ENCODE results near the gene PEX5L.
"Not testable (repeated sequence)": the region's sequence is repeated elsewhere in the genome, so short reads cannot be mapped to it uniquely, and the experiment has no call there.

The PEX5L gene

GRCh38 chr3:179811321-179812095 lies 225.2 kb downstream of the PEX5L start:
- intact Hi-C loops (cut with micrococcal nuclease) = no loop called here
- Mint-ChIP-seq H3K4me3 (no peak overlapping the region), H3K27me3 (no peaks in the 10 kb centered on the region), H3K36me3 (ENCODE audit: low read depth) (no peaks in the 10 kb centered on the region), H3K9me3 (no peaks in the 10 kb centered on the region), H3K27ac (no peak overlapping the region), H3K4me1 (ENCODE audit: low read depth) (no peaks in the 10 kb centered on the region)

DNA sequence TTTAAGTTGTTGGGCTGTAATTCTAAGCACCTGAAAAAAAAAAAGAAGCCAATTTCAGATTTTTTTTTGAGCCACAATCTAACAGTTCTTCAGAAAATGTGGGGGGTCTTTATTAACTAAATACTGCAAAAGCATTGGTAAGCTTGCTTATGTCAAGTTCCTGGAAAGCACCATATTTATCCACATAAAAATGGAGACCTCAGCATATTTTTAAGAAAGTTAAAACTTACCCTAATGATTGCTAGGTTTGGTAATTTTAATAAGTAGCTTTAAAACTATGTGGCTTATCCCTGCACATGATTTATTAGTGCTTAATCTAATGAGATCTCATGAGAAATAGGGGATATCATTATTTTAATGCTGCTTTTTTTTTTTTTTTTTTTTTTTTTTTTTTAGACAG lies 227.1 kb downstream of the PEX5L start:
- H3K9me3 Mint-ChIP-seq = no peaks in the 10 kb centered on the region
- peaks cover under 1% of the 10 kb centered on the region for H3K27me3 Mint-ChIP-seq
- no peaks in the 10 kb centered on the region for H3K36me3 Mint-ChIP-seq (ENCODE audit: low read depth)
- intact Hi-C loops (cut with micrococcal nuclease) = no loop called here
- no peaks in the 10 kb centered on the region for H3K4me1 Mint-ChIP-seq (ENCODE audit: low read depth)
- H3K27ac Mint-ChIP-seq = no peak overlapping the region
- no peak overlapping the region for H3K4me3 Mint-ChIP-seq

DNA sequence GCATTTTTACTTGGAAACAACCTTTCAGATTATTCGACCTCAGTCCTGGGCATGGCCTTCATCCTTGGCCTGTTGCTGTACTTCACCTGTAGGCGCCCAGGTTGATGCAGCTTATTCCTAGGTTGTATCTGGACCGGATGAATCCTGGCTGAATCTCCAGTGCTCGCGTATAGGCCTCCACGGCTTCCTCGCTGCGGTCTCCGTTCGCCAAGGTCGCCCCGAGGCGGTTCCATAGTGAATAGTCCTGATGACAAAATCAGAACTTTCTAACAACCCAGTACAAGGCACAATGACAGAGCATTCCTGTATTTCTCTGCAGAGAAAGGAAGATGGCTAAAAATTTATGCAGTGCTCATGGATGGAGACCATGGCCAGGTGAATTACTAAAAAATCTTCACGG lies 229.1 kb downstream of the PEX5L start:
- no peaks in the 10 kb centered on the region for H3K4me1 Mint-ChIP-seq (ENCODE audit: low read depth)
- H3K36me3 Mint-ChIP-seq (ENCODE audit: low read depth) = no peaks in the 10 kb centered on the region
- no peak overlapping the region for H3K4me3 Mint-ChIP-seq
- H3K9me3 Mint-ChIP-seq = no peaks in the 10 kb centered on the region
- H3K27ac Mint-ChIP-seq = no peak overlapping the region
- H3K27me3 Mint-ChIP-seq = peaks cover 3% of the 10 kb centered on the region
- intact Hi-C loops (cut with micrococcal nuclease) = no loop called here

- H3K27me3 Mint-ChIP-seq = peaks cover 3% of the 10 kb centered on the region
- intact Hi-C loops (cut with micrococcal nuclease) = no loop called here
Observed at GRCh38 chr3:179806177-179806576, 230.6 kb downstream of the PEX5L start.

GRCh38 chr3:179801856-179802255 lies 234.9 kb downstream of the PEX5L start:
- Mint-ChIP-seq H3K27me3 (peaks cover 3% of the 10 kb centered on the region), H3K36me3 (ENCODE audit: low read depth) (no peaks in the 10 kb centered on the region), H3K9me3 (no peaks in the 10 kb centered on the region), H3K4me1 (ENCODE audit: low read depth) (no peaks in the 10 kb centered on the region), H3K27ac (no peak overlapping the region), H3K4me3 (no peak overlapping the region)
- intact Hi-C loops (cut with micrococcal nuclease) = no loop called here

More at GRCh38 chr3:179806177-179806576, 230.6 kb downstream of the PEX5L start:
- H3K9me3 Mint-ChIP-seq = no peaks in the 10 kb centered on the region
- H3K4me1 Mint-ChIP-seq (ENCODE audit: low read depth) = no peaks in the 10 kb centered on the region
- no peak overlapping the region for H3K27ac Mint-ChIP-seq
- no peak overlapping the region for H3K4me3 Mint-ChIP-seq
- H3K36me3 Mint-ChIP-seq (ENCODE audit: low read depth) = no peaks in the 10 kb centered on the region

DNA sequence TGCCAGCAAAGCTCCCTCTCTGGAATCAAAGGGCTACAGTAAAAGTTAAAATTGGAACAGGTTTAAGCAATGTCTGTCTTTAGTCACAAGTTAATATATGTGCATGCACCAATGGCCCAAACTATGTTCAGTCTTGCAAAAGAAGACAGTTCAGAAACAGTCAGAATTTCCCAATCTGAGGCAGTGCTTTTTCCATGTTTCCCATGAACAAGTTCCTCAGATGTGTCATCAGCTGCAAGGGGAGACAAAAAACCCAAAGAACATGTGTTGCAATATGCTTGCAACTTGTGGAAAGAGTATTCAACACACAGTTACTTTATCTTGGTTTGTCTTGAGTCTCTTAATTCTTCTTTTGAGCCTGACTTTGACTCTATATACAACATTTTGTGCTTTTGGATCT lies 235.5 kb downstream of the PEX5L start:
- intact Hi-C loops (cut with micrococcal nuclease) = no loop called here
- H3K36me3 Mint-ChIP-seq (ENCODE audit: low read depth) = no peaks in the 10 kb centered on the region
- H3K9me3 Mint-ChIP-seq = no peaks in the 10 kb centered on the region

GRCh38 chr3:179797192-179797591 lies 239.5 kb downstream of the PEX5L start:
- no peak overlapping the region for H3K27ac Mint-ChIP-seq
- no peaks in the 10 kb centered on the region for H3K36me3 Mint-ChIP-seq (ENCODE audit: low read depth)
- H3K4me1 Mint-ChIP-seq (ENCODE audit: low read depth) = no peaks in the 10 kb centered on the region
- no peaks in the 10 kb centered on the region for H3K9me3 Mint-ChIP-seq
- no peak overlapping the region for H3K4me3 Mint-ChIP-seq
- no peaks in the 10 kb centered on the region for H3K27me3 Mint-ChIP-seq
- intact Hi-C loops (cut with micrococcal nuclease) = no loop called here

More for the DNA sequence above, 235.5 kb downstream of the PEX5L start:
- no peak overlapping the region for H3K4me3 Mint-ChIP-seq
- H3K4me1 Mint-ChIP-seq (ENCODE audit: low read depth) = no peaks in the 10 kb centered on the region
- H3K27me3 Mint-ChIP-seq = peaks cover 3% of the 10 kb centered on the region
- H3K27ac Mint-ChIP-seq = no peak overlapping the region

DNA sequence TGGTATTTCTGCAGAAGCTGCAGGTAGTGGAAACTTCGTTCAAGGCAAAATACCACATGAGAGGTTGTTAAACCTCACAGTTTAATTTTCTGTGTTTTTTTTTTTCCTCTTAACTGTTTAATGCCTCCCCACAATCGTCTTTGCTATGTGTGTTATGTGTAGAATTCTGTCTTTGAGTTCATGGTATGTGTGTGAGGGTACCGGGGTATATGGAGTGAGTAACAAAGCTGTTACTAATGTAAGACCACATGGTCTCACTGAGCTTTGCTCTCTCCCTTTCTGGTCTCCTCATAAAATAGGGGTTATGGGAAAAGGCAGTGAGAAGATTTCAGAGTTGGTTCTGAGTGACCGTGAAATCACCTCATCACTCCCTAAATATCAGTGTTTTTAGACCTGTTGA lies 240.3 kb downstream of the PEX5L start:
- H3K27me3 Mint-ChIP-seq = peaks cover 3% of the 10 kb centered on the region
- intact Hi-C loops (cut with micrococcal nuclease) = no loop called here
- H3K4me3 Mint-ChIP-seq = no peak overlapping the region
- no peak overlapping the region for H3K27ac Mint-ChIP-seq
- no peaks in the 10 kb centered on the region for H3K36me3 Mint-ChIP-seq (ENCODE audit: low read depth)
- H3K9me3 Mint-ChIP-seq = no peaks in the 10 kb centered on the region
- H3K4me1 Mint-ChIP-seq (ENCODE audit: low read depth) = no peaks in the 10 kb centered on the region

DNA sequence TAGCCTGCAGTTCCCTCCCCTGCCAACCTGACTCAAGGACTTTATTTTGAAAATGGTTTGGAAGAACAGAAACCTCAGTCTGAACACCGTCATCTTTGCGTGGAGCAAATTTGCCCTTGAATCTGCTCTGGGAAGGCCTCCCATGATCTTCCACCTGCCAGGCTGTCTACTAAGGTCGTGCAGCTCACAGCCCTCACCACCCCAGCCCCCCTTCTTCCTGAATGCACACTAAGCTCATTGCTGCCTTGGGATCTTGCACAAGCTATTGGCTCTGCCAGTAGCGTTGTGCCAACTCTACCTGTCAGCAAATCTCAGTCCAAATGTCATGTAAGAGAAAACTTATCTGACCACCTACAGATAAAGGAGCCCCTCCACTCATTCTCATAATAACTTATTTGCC lies 242.4 kb downstream of the PEX5L start:
- no peak overlapping the region for H3K4me3 Mint-ChIP-seq
- H3K4me1 Mint-ChIP-seq (ENCODE audit: low read depth) = no peaks in the 10 kb centered on the region
- H3K9me3 Mint-ChIP-seq = no peaks in the 10 kb centered on the region
- H3K36me3 Mint-ChIP-seq (ENCODE audit: low read depth) = no peaks in the 10 kb centered on the region
- intact Hi-C loops (cut with micrococcal nuclease) = no loop called here
- H3K27me3 Mint-ChIP-seq = peaks cover 3% of the 10 kb centered on the region
- H3K27ac Mint-ChIP-seq = no peak overlapping the region

DNA sequence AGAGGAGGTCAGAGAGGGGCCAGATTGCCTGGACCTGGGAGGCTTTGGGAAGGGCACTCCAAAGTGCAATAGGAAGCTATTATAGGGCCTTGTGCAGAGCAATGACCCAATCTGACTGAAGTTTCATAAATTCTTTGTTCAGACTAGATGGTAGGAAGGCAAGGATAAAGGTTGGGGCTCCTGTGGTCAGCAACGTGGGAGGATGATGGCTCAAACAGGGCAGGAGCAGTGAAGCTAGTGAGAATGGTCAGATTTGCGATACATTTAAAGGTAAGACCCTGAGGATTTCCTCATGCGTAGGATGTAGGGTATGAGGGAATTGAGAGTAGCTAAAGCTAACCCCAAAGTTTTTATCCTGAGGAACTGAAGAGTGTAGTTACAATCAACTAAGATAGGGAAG lies 244.9 kb downstream of the PEX5L start:
- peaks cover 3% of the 10 kb centered on the region for H3K27me3 Mint-ChIP-seq
- H3K36me3 Mint-ChIP-seq (ENCODE audit: low read depth) = no peaks in the 10 kb centered on the region
- H3K27ac Mint-ChIP-seq = no peak overlapping the region
- no peaks in the 10 kb centered on the region for H3K9me3 Mint-ChIP-seq
- no peaks in the 10 kb centered on the region for H3K4me1 Mint-ChIP-seq (ENCODE audit: low read depth)
- no peak overlapping the region for H3K4me3 Mint-ChIP-seq
- intact Hi-C loops (cut with micrococcal nuclease) = no loop called here

- intact Hi-C loops (cut with micrococcal nuclease) = no loop called here
- H3K27me3 Mint-ChIP-seq = peaks cover 3% of the 10 kb centered on the region
Observed at GRCh38 chr3:179788996-179789395, 247.7 kb downstream of the PEX5L start.

DNA sequence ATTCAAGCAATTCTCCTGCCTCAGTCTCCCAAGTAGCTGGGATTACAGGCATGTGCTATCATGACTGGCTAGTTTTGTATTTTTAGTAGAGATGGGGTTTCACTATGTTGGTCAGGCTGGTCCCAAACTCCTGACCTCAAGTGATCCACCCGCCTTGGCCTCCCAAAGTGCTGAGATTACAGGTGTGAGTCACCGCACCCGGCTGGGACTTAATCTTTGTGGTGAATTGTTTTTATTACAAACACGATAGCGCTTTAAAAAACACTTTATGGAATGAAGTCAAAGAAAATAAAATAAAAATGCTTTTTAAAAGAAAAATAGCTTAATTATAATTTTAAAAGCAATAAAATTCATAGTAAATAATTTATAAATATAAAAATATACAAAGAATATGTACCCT lies 253.9 kb downstream of the PEX5L start:
- H3K4me3 Mint-ChIP-seq; H3K27ac Mint-ChIP-seq; H3K4me1 Mint-ChIP-seq (ENCODE audit: low read depth); intact Hi-C loops (cut with micrococcal nuclease); H3K27me3 Mint-ChIP-seq: not testable (repeated sequence)
- H3K36me3 Mint-ChIP-seq (ENCODE audit: low read depth) = peaks cover 20% of the 10 kb centered on the region
- peaks cover 37% of the 10 kb centered on the region for H3K9me3 Mint-ChIP-seq

More at GRCh38 chr3:179788996-179789395, 247.7 kb downstream of the PEX5L start:
- Mint-ChIP-seq H3K9me3 (no peaks in the 10 kb centered on the region), H3K36me3 (ENCODE audit: low read depth) (no peaks in the 10 kb centered on the region), H3K4me3 (no peak overlapping the region), H3K27ac (no peak overlapping the region), H3K4me1 (ENCODE audit: low read depth) (no peaks in the 10 kb centered on the region)

DNA sequence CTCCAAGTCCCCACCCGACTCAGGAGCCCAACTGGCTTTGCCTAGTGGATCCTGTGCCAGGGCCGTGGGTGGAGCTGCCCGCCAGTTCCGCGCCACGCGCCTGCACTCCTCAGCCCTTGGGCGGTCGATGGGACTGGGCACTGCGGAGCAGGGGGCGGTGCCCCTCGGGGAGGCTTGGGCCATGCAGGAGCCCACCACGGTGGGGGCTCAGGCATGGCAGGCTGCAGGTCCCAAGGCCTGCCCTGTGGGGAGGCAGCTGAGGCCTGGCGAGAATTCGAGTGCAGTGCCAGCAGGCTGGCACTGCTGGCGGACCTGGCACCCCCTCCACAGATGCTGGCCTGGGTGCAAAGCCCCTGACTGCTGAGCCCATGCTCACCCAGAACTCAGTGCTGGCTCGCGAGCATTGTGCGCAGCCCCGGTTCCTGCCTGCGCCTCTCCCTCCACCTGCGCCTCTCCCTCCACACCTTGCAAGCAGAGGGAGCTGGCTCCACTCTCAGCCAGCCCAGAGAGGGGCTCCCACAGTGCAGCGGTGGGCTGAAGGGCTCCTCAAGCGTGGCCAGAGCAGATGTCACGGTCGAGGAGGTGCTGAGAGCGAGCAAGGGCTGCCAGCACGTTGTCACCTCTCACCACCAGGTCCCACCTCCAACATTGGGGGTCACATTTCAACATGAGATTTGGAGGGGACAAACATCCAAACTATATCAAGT lies 261.2 kb downstream of the PEX5L start:
- intact Hi-C loops (cut with micrococcal nuclease) = no loop called here
- Mint-ChIP-seq H3K36me3 (ENCODE audit: low read depth) (peaks cover 18% of the 10 kb centered on the region), H3K4me3 (no peak overlapping the region), H3K27me3 (no peaks in the 10 kb centered on the region), H3K9me3 (peaks cover 34% of the 10 kb centered on the region), H3K27ac (no peak overlapping the region), H3K4me1 (ENCODE audit: low read depth) (no peaks in the 10 kb centered on the region)

DNA sequence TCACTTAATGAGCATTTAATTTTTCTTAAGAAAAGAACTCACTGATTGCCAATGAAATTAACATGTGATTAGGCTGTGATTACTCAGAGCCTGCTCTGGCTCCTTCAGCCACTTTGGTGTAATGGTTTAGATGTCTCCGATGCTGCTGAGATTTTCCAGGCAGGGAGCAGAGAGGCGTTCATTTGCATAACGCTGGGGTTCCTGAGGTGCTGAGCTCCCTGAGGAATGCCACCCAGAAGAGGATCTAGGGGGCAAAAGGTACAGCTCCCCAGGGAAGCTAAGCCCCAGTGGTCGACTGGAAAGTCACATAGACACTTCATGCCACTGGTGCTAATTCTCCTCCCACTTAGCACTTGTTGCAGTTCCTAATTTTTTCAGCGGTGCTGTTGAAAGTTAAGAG lies 264.4 kb downstream of the PEX5L start:
- Mint-ChIP-seq H3K4me3 (no peak overlapping the region), H3K36me3 (ENCODE audit: low read depth) (no peaks in the 10 kb centered on the region), H3K4me1 (ENCODE audit: low read depth) (no peaks in the 10 kb centered on the region), H3K9me3 (peaks cover 9% of the 10 kb centered on the region), H3K27me3 (no peaks in the 10 kb centered on the region), H3K27ac (no peak overlapping the region)
- intact Hi-C loops (cut with micrococcal nuclease) = no loop called here
